ENCODE measurements around the gene CRABP1.

DNA sequence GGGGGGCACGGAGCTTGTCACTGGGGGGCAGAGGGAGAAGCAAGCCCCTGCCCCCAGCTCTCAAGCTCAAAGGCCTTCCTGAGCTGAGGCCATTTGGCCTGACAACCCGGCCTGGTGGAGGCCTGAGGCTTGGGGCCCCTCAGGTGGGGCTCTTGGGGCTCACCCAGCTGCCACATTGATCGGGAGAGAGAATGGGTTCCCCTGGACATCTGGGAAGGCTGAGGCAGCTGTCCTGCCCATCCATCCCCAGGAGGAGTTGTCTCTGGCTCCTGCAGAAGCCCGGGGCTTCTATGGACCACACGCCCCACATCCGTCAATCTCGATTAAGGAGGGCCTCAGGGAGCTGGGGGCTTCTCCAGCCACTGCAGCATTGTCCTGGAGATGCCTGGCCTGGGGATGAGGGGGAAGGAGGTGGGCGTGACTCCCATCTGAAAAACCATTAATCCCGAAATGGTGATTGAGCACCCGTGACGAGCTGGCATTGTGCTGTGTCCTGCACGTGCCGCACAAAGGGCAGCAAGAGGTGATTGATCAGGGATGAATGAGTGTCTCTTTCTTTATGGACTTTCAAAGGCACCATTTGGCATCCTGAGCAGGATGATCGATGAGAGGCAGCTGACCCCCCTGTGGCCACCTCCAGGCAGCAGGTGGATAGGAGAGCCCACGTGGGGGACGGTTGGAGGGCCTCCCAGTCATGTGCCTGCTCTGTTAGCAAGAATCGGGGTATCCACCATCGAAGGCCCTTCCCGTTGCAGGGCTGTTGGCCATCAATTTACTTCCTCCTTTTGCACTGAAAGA, 17.2 kb upstream of the CRABP1 start:
- TF ChIP-seq, protein P1, sequence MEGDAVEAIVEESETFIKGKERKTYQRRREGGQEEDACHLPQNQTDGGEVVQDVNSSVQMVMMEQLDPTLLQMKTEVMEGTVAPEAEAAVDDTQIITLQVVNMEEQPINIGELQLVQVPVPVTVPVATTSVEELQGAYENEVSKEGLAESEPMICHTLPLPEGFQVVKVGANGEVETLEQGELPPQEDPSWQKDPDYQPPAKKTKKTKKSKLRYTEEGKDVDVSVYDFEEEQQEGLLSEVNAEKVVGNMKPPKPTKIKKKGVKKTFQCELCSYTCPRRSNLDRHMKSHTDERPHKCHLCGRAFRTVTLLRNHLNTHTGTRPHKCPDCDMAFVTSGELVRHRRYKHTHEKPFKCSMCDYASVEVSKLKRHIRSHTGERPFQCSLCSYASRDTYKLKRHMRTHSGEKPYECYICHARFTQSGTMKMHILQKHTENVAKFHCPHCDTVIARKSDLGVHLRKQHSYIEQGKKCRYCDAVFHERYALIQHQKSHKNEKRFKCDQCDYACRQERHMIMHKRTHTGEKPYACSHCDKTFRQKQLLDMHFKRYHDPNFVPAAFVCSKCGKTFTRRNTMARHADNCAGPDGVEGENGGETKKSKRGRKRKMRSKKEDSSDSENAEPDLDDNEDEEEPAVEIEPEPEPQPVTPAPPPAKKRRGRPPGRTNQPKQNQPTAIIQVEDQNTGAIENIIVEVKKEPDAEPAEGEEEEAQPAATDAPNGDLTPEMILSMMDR (IDR thresholded peaks at IDR 0.05; ENCODE audit: low read depth, low read length, missing input control), result no peak
- no peak for TF ChIP-seq YY1 (IDR thresholded peaks at IDR 0.05)
- no peak for TF ChIP-seq MAX (IDR thresholded peaks at IDR 0.05)
- TF ChIP-seq GABPA (IDR thresholded peaks at IDR 0.05 in 1 of 2, conservative IDR thresholded peaks at IDR 0.05 in 1 of 2), result no peak
- no peak for TF ChIP-seq SP1 (IDR thresholded peaks at IDR 0.05)
- TF ChIP-seq RAD21 (IDR thresholded peaks at IDR 0.05), result no peak
- TF ChIP-seq JUND (IDR thresholded peaks at IDR 0.05), result no peak
- no peak for TF ChIP-seq REST (IDR thresholded peaks at IDR 0.05)
